ENCODE data around the gene FOXI3.

The FOXI3 gene

GRCh38 chr2:88400037-88400767 lies 52.3 kb downstream of the FOXI3 start:
- Histone ChIP-seq H3K27ac (no peak overlapping the region), H3K4me1 (no peaks in the 10 kb centered on the region), H3K27me3 (no peaks in the 10 kb centered on the region), H3K4me3 (no peak overlapping the region), H3K9me3 (no peaks in the 10 kb centered on the region), H3K36me3 (no peaks in the 10 kb centered on the region)
- TF ChIP-seq CTCF (IDR thresholded peaks at IDR 0.05), result no peak
- DNase-seq, result no peak
- intact Hi-C loops (cut with DNase I; ENCODE audit: low total_unique reads), result no loop called here

- intact Hi-C loops (cut with DNase I; ENCODE audit: low total_unique reads), result no loop called here
- no peak for DNase-seq
Observed at GRCh38 chr2:88398180-88398579, 54.3 kb downstream of the FOXI3 start.

More at GRCh38 chr2:88398180-88398579, 54.3 kb downstream of the FOXI3 start:
- H3K4me3 ChIP-seq, result no peak overlapping the region
- H3K4me1 ChIP-seq, result no peaks in the 10 kb centered on the region
- no peak overlapping the region for H3K27ac ChIP-seq
- TF ChIP-seq CTCF (IDR thresholded peaks at IDR 0.05), result no peak
- no peaks in the 10 kb centered on the region for H3K36me3 ChIP-seq
- H3K9me3 ChIP-seq, result no peaks in the 10 kb centered on the region
- H3K27me3 ChIP-seq, result no peaks in the 10 kb centered on the region
